ENCODE measurements around the gene KCNQ2.

- TF ChIP-seq, protein P1, sequence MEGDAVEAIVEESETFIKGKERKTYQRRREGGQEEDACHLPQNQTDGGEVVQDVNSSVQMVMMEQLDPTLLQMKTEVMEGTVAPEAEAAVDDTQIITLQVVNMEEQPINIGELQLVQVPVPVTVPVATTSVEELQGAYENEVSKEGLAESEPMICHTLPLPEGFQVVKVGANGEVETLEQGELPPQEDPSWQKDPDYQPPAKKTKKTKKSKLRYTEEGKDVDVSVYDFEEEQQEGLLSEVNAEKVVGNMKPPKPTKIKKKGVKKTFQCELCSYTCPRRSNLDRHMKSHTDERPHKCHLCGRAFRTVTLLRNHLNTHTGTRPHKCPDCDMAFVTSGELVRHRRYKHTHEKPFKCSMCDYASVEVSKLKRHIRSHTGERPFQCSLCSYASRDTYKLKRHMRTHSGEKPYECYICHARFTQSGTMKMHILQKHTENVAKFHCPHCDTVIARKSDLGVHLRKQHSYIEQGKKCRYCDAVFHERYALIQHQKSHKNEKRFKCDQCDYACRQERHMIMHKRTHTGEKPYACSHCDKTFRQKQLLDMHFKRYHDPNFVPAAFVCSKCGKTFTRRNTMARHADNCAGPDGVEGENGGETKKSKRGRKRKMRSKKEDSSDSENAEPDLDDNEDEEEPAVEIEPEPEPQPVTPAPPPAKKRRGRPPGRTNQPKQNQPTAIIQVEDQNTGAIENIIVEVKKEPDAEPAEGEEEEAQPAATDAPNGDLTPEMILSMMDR (IDR thresholded peaks at IDR 0.05): no peak
- no peak for TF ChIP-seq POLR2A (IDR thresholded peaks at IDR 0.05)
These were observed 11.8 kb upstream of the KCNQ2 start for GRCh38 chr20:63484236-63484635.
